D341Med (cell line): ENCODE measurements around the gene CLDN7.
A peak's percentile ranks its signal among the peaks of the same experiment; 100 is the strongest.

Experiments
- DNase-seq: peaks from one replicate; pipeline ENCODE4 v3.0.0; 2012; ENCODE audit warnings: low spot score

Gene CLDN7

DNA sequence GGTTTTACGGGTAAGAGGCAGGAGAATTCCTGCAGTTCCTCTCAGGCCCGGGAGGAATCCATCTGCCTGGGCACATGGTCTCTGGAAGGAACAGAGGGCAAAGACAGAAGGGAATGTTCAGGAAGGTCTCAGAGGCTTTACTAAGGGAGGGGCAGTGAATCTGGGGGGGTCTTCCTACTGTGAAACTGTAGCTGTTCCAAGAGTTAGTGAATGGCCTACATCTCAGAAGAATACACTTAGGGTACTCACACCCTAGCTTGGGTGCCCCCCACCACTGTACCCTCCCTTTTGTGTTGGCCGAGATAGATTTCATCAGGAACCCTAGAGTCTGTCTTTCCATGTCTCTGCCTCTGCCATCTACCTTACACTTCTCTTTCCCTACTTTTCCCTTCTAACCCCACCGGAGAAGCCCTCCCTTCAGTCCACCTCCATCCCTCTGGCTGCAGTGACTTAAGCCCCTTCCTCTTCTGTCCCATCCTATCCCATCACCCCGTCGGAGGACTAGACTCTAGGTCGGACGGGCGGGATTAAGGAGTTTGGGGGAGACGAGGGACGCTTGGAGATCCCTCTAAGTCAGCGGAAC, 43.0 kb downstream of the CLDN7 start:
- DNase-seq: no peak

DNA sequence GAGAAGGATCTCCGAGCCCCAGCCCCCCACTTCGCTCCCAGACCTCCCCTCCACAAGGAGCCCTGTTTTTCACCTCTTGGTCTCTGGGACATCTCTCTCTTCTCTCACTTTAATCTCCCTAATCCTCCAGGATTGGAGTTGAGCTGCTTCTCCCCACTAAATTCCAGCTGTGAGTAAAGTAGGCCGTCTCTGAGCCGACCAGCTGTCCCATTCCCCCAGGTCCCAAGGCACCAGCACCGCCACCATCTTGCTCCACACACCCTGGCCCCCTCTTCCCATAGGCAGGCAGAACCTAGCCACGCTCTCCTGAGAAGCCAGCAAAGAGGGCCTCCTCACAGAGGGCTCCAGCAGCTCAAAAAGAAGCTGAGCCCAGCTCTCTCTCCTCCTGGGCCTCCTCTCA, 43.5 kb downstream of the CLDN7 start:
- DNase-seq: peak; percentile 62

DNA sequence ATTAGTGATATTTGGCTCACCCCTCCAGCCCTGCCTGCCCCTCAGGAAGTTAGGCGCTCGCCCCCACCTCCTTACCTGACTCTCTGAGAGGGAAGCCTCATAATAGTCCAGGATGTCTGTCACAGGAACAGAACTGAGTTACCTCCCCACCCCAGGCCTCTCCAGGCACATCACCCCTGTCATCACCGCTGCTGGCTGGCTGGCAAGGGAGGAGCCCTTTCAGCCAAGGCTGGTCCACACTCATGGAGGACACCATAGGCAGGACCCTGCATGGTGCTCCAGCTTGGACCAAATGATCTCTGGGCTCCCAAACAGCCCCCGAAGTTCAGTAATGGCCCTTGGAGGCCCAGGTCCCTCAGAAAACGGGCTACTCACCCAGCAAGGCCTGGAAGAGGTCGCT, 44.1 kb downstream of the CLDN7 start:
- DNase-seq: no peak

DNA sequence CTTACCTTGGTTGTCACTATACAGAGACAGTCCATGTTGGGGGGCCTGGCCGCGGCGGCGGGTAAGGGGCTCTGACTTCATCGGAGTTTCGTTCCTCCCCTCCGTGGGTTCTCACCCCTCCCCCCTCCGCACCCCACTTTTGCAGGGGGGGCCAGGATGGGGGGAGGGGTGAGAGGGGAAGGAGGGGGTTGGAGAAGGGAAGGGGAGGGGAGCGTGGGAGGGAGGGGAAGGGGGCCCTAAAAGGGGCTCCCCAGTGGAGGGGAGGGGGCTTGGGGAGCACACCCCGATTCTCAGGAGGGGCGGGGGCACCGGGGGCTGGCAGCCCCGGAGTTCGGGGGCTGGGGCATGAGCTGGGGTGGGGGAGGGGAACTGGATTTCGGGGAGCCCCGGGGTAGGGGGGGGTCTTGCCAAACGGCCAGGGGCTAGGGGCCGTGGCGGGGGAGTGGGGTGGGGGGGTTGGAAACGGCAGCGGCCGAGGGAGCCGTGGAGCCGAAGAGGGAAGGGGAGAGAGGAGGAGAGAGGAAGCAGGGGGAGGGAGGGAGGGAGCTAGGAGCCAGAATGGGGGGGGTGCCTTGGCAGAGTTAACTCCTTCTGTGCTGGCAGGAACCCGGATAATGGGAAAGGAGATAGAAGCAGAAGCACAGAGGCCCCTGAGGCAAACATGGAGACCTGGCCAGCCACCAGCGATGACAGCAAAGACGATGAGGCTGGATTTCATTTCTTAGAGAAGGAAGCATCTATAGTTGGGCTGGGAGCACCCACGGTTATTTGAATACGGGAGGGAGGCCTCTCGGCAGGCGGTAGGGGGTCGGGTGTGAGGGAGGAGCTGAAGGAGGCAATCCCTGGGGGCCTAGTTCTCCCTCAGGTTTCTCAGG, 44.9 kb downstream of the CLDN7 start:
- DNase-seq: peak; percentile 50

DNA sequence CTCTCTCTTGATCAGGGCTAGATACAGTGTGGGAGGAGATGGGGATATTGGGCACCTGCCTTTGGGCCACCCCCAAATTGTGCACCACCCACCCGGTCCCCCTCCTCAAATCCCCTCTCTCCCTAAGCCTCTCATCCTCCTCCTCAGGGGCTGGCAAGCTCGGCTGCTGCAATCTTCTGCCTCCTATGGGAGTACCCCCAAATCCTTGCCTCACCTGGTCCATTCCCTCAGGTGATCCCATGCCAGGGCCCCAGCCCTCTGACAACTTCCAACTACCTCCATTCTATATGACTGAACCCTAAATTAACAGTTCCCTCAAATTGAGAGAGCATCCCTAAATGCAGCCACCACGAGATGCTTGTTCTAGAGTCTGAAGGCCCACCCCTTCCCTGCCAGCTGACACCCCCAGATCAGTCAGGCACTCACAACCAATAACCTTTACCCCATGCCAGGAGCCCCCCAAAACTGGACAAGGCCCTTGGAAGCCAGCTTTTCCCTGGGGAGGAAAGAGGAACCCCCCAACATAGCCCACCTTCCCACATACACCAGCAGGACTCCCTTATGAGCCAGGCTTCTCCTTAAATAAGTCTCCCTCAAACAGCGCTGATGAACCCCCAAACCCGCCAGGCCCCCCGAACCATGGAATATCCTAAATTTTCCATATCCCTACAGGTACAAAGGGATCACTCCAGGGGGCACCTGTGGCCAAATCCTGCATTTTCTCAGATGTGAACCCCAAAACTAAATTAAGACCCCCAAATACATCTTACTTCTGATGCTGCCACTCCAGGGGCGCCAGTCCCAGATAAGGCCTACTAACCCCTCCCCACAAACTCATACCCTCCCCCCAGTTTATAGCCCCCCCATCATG, 45.8 kb downstream of the CLDN7 start:
- no peak for DNase-seq

DNA sequence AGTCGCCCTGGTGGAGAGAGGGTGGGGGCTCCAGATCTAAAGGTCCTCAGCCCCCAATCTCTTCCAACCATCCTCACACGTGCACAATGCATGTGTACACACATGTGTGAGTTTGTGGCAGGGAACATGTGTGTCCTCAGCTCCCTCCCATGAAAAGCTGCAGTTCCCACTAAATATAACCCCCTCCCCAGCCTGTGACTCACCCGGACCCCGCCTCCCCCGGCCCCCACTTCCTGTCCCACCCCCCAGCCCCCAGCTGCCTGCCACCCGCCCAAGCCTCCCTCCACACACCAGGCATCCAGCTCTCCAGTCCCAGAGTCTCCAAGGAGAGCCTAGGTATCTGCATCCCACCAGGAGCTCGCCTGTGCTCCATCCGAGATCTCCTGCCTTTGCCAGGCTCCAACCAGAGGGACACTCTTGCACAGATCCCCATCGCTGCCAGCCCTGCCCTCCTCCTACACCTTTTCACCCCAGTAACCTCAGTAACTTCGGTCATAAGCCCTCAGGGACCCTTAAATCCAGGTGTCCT, 46.6 kb downstream of the CLDN7 start:
- DNase-seq: no peak

DNA sequence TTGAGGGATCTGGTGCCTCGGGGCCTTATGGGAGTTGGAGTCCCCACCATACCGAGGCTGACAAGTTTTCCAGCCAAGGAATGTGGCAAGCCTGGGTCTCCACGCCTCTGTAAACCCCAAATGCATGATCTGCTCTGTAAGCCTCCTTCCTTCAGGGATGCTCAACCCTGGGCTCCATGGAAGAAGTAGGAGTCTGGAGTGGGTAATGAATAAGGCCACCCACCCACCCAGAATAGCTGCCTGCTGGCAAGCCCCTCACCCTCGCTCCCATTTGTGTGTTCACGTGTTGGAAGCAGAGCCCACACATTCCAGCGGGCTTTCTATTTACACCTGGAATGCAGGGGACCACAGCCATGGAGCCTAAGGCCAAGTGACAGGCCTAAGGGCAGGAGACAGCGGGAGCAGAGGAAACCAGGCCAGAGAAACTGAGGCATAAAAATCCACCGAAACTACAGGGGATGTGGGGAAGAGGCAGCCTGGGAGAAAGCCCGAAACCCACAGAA, 47.1 kb downstream of the CLDN7 start:
- no peak for DNase-seq

DNA sequence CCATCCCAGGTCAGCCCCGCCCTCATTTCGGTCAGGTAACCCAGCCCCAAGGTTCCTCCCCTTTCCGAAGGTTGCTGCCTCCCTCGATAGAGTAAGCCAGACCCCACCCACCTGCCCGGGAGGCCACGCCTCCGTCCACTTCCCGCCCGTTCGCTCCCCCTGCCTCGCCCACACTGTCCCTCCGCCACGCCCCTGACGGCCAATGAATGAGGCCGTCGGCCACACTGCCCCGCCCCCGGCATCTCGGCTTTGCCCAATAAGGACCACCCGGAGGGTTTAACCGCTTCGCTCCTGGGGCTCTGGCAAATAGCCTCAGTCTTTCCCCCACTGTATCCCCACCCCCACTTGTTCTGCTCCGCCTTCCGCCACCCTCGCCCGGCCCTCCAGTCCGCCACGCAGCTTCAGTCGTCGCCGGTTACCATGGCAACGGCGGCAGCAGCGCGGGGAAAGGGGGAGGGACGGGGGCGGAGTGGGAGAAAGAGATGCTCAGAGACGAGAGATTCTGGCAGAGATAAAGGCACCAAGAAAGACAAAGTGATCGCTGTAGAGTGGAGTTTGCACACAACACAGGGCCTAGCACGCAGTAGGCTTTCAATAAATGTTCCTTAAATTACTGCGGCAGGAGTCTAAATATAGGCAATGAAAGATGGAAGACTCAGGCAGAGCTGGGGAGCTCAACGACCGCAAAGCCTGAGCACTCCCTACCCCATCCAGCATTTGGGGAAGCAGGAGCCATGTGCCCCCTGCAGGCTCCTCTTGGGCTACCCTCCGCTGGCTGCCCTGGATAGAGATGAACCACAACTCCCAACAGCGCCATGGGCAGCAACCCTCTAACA, 47.8 kb downstream of the CLDN7 start:
- peak; percentile 85 for DNase-seq

DNA sequence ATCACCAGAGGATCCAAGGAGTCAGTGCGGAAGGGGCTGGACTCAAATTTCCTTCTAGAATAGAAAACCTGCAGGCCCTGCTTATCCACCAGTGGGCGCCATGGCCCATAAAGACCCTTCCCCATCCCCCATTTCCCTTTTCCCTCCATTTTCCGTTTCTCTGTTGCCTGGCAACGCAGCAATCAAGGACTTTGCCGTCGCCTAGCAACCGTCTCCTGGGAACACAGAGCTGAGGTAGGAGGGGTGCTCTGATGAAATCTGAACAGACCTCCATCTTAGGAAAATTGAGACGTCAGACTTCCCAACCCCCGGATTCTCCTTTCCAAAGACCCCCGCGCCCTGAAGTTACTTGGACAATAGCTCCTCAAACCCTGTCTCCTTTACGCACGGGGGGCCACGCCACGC, 48.4 kb downstream of the CLDN7 start:
- peak; percentile 67 for DNase-seq

DNA sequence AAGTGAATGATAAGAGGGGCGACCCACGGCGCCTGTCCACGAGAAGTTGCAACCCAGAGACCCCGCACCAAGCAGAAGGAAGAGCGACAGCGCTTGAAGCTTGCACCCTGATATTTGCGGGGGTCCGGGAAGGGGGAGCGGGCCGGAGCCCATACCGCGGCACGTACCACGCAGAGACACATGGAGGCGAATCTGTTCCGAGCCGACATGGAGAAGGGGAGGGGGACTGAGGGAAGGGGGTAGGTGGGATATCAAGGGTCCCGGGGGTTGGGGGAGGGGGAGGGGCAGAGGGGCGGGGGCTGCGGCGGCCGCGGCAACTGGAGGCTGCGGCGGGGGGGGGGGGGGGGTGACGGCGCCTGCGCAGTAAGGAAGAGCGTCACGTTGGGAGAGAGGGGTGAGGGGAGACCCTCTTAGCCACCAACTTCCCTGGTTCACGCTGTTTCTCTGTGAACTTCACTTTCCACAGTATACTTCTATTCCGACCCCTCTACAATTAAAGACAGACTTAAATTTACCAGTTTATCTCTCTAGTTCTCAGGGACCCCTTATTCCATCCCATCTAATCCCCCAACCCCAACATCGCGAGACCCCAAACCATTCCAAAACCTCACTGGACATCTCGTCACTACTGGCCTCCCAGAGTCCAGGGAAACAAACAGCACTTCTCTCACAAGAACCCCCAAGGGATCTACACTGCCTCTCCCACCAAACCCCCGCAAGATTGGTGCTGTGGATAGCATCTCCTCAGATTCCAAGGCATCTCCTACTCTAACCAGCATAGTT, 50.6 kb downstream of the CLDN7 start:
- DNase-seq: no peak
